ENCODE results near the gene CTNNBL1. TPM values are rescaled to one million over a fixed set of nuclear protein-coding genes. Genes with fewer than 3 reads are reported as not detected.

The CTNNBL1 gene
- total RNA-seq, 1 donor from 2014 or later = 32.4 TPM

DNA sequence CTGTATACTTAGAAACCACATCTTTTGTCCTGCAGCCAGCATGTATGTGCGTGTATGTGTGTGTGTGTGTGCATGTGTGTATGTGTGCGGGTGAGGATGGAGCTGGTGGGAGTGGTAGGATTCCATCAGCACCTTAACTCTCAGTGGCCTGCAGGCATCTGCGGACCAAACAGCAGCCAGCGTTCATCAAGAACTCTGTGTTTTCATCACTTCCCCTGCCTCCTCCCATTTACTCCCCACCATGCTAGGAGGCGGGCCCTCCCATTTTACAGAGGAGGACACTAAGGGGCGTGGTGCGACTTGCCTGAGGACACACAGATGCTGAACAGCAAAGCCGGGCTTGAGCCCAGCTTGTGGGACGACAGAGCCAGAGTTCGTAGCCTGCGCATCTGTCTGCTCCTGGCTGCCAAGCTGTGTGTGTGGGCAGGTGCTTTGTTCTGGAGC, 218.0 kb downstream of the CTNNBL1 start:
- DNase-seq (ENCODE audit: extremely low read depth, low read depth, low spot score) = no peak

DNA sequence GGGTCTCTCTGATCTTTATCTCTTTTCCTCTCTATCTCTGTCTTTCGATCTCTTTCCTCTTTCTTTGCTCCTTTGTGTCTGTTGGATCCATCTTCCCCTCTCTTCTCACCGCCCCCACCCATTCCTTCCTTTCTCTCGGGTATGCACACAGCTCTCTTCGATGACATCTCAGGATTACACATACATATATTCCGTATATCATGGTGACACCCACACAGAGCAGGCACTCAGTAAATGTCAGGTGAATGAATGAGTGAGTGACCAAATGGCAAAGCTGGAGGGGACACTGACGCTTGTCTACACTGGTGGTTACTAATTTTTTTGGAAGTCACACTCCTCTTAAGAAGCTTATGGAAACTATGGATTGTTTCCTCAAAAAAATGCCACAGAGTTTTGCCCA, 219.0 kb downstream of the CTNNBL1 start:
- DNase-seq (ENCODE audit: extremely low read depth, low read depth, low spot score) = no peak

DNA sequence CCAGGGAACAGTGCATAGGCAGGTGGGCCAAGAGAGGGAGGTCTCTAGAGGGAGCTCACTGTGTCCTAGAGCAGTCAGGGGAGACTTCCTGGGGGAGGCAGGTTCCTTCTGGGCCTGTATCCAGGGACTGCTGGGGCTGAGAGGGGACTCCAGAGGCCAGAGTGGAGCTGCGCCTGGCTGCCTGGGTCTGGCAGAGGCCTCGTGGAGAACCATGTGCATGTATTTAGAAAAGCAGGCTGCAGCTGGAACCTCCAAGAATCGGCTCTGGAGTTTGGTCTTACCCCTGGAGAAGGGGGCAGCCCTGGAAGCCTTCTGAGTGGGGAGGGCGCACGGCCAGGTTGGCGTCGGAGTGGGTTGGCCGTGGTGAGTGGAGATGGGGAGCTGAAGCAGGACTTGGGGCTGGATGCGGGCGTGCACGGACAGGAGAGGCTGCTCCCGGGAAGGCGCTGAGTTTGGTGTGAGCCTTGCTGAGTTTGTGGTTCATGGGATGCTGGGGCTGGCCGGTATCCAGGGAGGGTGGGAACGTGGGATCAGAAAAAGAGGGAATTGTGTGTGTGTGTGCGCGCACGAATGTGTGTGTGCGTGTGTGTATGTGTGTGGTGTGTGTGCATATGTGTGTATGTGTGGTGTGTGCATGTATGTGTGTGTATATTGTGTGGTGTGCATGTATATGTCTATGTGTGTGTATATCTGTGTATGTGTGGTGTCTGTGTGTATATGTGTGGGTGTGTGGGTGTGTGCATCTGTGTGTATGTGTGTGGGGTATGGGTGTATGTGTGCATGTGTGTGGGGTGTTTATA, 219.9 kb downstream of the CTNNBL1 start:
- DNase-seq (ENCODE audit: extremely low read depth, low read depth, low spot score) = no peak

DNA sequence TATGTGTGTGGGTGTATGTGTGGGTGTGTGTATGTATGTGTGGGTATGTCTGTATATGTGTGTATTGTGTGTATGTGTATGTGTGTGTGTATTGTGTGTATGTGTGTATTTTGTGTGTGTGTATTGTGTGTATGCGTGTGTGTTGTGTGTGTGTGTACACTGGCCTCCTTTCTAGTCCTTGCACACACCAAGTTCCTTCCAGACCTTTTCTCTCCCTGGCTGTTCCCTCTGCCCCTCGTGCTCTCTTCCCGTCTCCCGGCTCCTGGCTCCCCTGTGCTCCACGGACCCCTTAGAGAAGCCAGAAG, 220.5 kb downstream of the CTNNBL1 start:
- no peak for DNase-seq (ENCODE audit: extremely low read depth, low read depth, low spot score)

DNA sequence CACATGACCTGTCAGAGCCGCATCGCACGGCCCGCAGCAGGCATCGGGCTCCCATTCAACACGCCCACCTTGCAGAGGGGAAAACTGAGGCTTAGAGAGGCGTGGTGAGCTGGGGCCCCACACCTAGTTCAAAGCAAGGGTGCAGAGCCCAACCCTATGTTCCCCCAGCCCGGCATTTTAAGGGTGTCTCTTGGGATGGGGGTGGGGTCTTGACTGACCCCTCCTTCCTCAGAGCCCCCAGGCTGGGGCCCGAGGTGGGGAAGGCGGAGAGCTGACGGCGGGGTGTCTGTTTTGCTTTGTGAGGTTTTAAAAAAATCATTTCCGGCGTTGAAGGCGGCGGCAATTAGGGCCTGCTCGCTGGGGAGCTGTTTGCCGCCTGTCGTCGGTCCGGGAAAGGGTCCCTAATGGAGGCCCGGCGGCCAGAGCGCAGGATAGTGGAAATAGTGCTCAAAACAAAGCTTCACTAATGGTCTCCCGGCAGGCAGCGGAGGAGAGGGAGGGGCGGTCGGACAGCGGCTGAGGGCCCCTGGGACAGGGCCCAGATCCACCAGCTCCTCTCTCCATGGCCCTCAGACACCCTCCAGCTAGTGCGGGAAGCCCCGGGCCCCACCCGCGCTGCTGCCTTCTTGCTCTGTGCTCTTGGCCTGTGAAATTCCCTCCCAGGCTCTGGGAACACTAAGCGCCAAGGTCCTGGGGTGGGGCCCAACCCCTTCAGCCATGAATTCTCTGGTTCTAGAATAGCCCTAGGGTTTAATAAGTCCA, 221.0 kb downstream of the CTNNBL1 start:
- no peak for DNase-seq (ENCODE audit: extremely low read depth, low read depth, low spot score)

DNA sequence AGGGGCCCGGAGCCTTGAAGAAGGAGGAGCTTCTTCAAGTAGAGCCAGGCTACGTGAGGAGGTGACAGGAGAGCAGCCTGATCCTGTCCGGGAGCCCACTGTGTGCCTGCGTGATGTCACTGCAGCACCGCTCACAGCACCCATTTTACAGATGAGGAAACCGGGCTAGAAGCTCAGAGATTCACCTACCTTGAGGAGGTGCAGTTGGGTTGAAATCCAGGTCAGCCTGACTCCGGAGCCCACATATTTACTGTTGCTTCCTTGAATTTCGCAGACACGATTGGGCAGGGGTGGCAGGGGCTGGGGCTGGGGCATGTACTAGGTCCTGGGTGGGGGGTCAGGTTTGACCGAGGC, 221.6 kb downstream of the CTNNBL1 start:
- DNase-seq (ENCODE audit: extremely low read depth, low read depth, low spot score) = no peak

DNA sequence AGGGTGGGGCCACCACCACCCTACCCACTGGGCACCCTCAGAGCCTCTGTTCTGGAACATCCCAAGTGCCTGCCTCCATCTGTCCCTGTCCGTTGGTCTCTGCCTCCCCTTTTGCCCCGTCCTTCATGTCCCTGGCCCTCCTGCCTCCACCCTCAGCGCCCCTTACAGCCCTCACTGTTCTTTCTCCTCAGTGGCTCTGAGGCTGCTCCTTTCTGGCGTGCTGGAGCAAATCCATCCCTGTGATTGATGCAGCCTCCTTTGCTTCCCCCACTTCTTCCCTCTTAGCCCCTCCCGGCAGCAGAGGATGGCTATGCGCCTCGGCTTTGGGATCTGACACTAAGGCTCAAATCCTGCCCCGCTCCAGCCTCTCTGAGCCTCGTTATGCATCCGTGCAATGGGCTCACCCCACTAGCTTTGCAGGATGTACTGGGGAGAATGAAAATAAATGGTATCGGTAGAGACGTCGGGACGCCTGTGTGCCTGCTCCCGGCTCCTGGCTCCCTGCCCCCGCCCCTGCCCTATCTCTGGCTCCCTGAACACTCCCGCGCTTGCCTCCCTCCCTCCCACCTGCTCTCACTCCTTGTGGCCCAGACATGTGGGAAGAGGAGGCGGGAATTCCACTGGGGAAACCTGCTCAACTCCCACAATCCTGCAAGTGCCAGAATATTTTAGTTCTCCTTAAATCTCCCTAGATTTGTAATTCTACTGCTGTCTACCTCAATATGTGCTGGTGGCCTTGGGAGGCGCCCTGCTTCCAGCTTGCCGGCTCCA, 222.2 kb downstream of the CTNNBL1 start:
- DNase-seq (ENCODE audit: extremely low read depth, low read depth, low spot score) = no peak

DNA sequence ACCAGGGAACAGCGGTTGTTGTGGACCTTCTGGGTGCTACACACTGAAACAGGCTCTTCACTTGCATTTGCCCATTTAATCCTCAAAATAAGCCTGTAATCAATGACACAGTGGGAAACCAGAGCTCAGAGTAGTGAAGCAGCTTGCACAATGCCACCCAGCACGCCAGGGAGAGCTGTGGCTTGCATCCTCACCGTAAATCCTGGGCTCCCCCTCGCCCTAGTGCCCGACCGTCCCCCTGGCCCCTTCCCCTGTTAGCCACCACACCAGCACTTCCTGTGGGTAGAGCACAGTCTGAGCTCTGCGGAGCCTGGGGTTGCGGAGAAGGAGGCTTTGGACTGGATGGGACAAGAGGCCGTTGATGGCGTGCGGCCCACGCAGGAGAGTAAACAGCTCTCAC, 223.6 kb downstream of the CTNNBL1 start:
- DNase-seq (ENCODE audit: extremely low read depth, low read depth, low spot score) = no peak

DNA sequence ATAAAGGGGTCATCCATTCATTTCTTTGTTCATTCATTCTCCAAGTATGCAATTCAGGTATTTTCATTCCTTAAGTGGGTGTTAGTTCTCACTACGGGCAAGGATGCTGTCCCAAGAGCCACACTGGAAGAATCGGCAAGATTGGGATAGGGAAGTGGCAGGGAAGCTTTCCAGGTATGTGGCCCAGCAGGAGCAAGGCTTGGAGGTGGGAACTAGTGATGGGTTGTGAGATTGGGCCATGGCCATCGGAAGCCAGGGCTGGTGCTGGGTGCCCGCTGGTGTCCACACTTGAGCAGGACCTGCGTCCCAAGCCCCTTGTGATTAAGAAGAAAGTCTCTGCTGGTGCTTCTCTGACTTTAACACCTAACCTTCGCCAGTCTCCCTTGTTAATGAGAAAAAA, 224.2 kb downstream of the CTNNBL1 start:
- no peak for DNase-seq (ENCODE audit: extremely low read depth, low read depth, low spot score)

DNA sequence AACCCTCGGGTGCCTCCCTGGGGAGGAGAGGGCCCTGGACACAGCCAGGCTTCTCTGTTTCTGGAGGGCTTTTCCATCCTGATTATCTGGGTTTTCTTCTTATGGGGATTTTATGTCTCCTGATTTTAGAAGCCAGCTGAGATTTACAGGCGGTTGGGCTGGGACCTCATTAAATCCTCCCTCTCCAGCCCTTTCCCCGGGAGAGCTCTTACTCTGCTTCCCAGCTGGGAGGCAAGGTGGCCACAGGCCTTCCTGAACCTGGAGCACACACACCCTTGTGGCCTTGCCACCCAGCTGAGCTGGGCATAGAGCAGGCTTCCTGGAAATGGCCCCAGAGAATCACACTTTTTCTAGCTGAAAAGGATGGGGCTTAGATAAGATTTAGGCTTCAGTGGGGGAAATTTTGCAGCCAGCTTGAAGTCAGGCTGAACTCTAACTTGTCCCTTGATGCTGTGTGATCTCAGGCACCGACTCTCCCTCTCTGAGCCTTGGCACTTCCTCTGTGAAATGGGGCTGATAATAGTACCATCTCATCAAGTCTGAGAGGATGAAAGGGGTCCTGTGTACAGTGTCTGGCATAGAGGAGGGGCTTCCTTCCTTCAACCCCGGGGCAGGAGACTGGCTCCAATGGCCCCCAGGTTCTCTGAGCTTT, 225.7 kb downstream of the CTNNBL1 start:
- no peak for DNase-seq (ENCODE audit: extremely low read depth, low read depth, low spot score)

DNA sequence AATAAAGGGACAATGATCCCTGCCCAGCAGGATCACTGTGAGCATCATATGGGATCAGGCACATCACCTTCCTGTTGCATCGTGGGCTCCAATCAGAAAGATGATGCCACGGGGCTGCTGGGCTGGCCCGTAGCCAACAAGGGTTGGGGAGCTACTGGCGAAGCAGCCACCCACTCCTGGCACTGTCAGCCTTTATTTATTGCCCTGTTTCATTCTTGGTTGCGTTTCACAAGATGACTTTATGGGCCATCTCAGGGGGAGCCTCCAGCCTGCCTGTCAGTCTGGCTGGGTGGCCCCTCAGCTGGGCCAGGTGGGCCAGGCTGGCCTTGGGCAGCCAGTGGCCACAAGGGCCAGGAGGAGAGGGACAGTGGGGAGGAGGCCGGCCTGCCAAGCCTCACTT, 226.4 kb downstream of the CTNNBL1 start:
- DNase-seq (ENCODE audit: extremely low read depth, low read depth, low spot score) = no peak

DNA sequence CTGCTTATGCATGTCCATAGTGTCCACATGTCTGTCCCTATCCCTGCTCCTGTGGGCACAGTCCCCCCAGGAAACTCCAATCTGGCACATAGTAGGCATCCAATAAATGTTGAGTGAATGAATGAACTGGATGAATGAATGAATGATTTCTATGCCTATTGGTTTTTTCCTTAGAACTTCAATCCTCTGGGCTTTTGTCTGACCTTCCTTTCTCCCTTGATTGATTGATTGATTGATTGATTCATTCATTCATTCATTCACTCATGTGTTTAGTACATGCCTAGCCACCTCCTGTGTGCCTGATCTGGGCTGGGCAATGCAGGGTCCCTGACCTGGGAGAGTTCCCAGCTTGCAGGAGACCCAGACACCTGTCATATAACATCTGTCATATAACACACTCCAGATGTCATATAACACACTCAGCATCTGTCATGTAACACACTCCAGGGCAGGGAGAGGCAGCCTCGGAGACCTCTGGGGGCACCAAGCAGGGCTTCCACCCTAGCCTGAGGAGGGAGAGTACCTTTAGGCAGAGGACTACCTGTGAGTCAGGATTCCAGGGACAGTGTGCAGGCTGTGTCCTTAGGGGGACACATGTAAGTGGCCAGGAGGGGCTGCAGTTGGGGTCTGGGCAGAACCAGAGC, 227.0 kb downstream of the CTNNBL1 start:
- DNase-seq (ENCODE audit: extremely low read depth, low read depth, low spot score) = no peak

DNA sequence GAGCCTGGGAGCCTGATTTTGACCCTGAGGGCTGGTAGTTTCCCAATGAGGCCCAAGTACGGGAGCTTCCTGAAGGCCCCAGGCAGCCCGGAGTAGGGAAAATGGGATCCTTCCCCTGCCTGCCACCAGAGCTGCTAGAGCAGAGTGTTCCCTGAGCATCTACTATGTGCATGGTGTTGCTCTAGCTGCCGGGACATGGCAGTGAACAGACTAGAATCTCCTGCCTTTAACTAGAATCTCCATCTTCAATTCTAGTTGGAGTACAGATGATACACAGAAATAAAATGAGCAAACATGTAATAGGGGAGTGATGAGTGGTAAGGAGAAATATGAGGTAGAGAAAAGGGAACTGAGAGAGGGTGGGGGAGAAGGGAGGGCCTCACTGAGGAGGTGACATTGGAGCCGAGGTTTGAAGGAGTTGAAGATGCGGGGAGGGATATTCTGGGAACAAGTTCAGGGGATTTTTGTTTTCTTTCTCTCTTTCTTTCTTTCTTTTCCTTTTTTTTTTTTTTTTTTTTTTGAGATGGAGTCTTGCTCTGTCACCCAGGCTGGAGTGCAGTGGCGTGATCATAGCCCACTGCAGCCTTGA, 227.6 kb downstream of the CTNNBL1 start:
- no peak for DNase-seq (ENCODE audit: extremely low read depth, low read depth, low spot score)

Other genes starting within 250 kb of the CTNNBL1 start
- gene NNAT, start 172.8 kb upstream of the CTNNBL1 start, total RNA-seq = 13.8 and 21.2 TPM in 2 replicates
- gene BLCAP, start 166.2 kb upstream of the CTNNBL1 start, total RNA-seq = 51.3 and 76.0 TPM in 2 replicates
- 2.2 and 2.5 TPM in 2 replicates for gene VSTM2L, start 209.1 kb downstream of the CTNNBL1 start, total RNA-seq

Measured in glomerular endothelial cell (primary cell).